VCaP (cell line): Measurements from ENCODE around the gene SLC6A18.

ENCODE experiments used
- H3K27ac ChIP-seq: fragments of 450-650 bp; 2 replicates; pipeline ENCODE4 v1.5.1; 2017
- CTCF ChIP-seq: fragments of 450-650 bp; conservative IDR thresholded peaks from 2 replicates; pipeline ENCODE4 v1.5.1; 2017; ENCODE audit warnings: mild to moderate bottlenecking, moderate library complexity

SLC6A18 gene

GRCh38 chr5:1291611-1292080 lies 66.5 kb downstream of the SLC6A18 start:
- no peak for TF ChIP-seq CTCF
- H3K27ac ChIP-seq = no peak overlapping the region

- no peak overlapping the region for H3K27ac ChIP-seq
- TF ChIP-seq CTCF = no peak
Observed at GRCh38 chr5:1292139-1292538, 67.0 kb downstream of the SLC6A18 start.

GRCh38 chr5:1292846-1293415 lies 67.8 kb downstream of the SLC6A18 start:
- no peak for TF ChIP-seq CTCF
- no peak overlapping the region for H3K27ac ChIP-seq

- no peak overlapping the region for H3K27ac ChIP-seq
- no peak for TF ChIP-seq CTCF
Observed at GRCh38 chr5:1293416-1294205, 68.4 kb downstream of the SLC6A18 start.

- H3K27ac ChIP-seq = no peak overlapping the region
- TF ChIP-seq CTCF = no peak
Observed at GRCh38 chr5:1294206-1294834, 69.1 kb downstream of the SLC6A18 start.

- no peak for TF ChIP-seq CTCF
- H3K27ac ChIP-seq = no peak within 1 kb of the TSS
Observed at GRCh38 chr5:1294835-1295649, 69.9 kb downstream of the SLC6A18 start, which contains the start of gene TERT. Gene TERT, minus strand, starts transcription at chr5:1295068. Its CDS starts 79 bp downstream, at chr5:1294989.

- no peak for TF ChIP-seq CTCF
- H3K27ac ChIP-seq = no peak overlapping the region
Observed at GRCh38 chr5:1295650-1296037, 70.5 kb downstream of the SLC6A18 start.
